Gastrocnemius medialis (tissue), 4 donors: ENCODE data around the gene LDLRAP1. TPM values are rescaled to one million over a fixed set of nuclear protein-coding genes. Genes with fewer than 3 reads are reported as not detected.

Experiments used
- ATAC-seq, 2 donors: fragments of 150-250 bp; one replicate each; pipeline ENCODE4 v1.9.1; 2016
- DNase-seq, 2 donors: peaks; one replicate each; pipeline ENCODE4 v3.0.0-alpha.2; 2019
- H3K27ac ChIP-seq, 4 donors: fragments of 200-600 bp; sonication (generic); 1 replicate in 1 of 4; 2 replicates in 3 of 4; pipeline ENCODE4 v1.5.1; 2016 to 2018; ENCODE audit warnings: mild to moderate bottlenecking in 2 of 4, moderate library complexity in 1 of 4
- H3K27me3 ChIP-seq, 3 donors: fragments of 200-600 bp; sonication (generic) in 2 of 3; 1 replicate in 1 of 3; 2 replicates in 2 of 3; pipeline versions ENCODE4 v1.5.1 to v1.6.0; 2016 to 2019; ENCODE audit warnings: mild to moderate bottlenecking in 1 of 3, moderate library complexity in 1 of 3
- H3K36me3 ChIP-seq, 2 donors: fragments of 200-600 bp; sonication (generic) in 1 of 2; one replicate each; pipeline ENCODE4 v1.5.1; 2017 to 2018
- H3K4me1 ChIP-seq, 2 donors: fragments of 200-600 bp; sonication (generic) in 1 of 2; one replicate each; pipeline ENCODE4 v1.5.1; 2016 to 2017; ENCODE audit warnings: mild to moderate bottlenecking in 2 of 2
- H3K4me3 ChIP-seq, 4 donors: fragments of 200-600 bp; sonication (generic) in 3 of 4; 1 replicate in 1 of 4; 2 replicates in 3 of 4; pipeline ENCODE4 v1.5.1; 2016 to 2019; ENCODE audit warnings: mild to moderate bottlenecking in 2 of 4
- H3K9me3 ChIP-seq, 3 donors: fragments of 200-600 bp; sonication (generic) in 2 of 3; 1 replicate in 1 of 3; 2 replicates in 2 of 3; pipeline ENCODE4 v1.5.1; 2016 to 2019
- CTCF ChIP-seq, 5 experiments: fragments of 450-650 bp in 3 of 5; fragments of 200-600 bp in 2 of 5; sonication (generic) in 2 of 5; IDR thresholded peaks in 4 of 5; conservative IDR thresholded peaks in 1 of 5; 1 replicate in 4 of 5; 2 replicates in 1 of 5; pipeline ENCODE4 v1.5.1; 2016 to 2019; ENCODE audit warnings: antibody characterized with exemption in 5 of 5, mild to moderate bottlenecking in 3 of 5, moderate library complexity in 3 of 5
- POLR2A ChIP-seq, 2 donors: fragments of 450-650 bp; IDR thresholded peaks; one replicate each; pipeline ENCODE4 v1.6.1; 2017; ENCODE audit warnings: antibody characterized with exemption in 2 of 2, mild to moderate bottlenecking in 2 of 2, moderate library complexity in 2 of 2
- in situ Hi-C, 4 donors: fragments of 200-750 bp; cut with MboI; loops; one replicate each; pipeline versions ENCODE4 v1.15.0 to v1.8.0; 2017; ENCODE audit warnings: low sequenced_read_pairs in 4 of 4
- intact Hi-C: fragments of 100-400 bp; cut with DNase I; formaldehyde crosslinking; loops from one replicate; pipeline ENCODE4 v1.15.1; 2023; ENCODE audit warnings: low total_unique reads
- total RNA-seq, 4 donors: library from RNA; depleted of rRNA; stranded (reverse); fragments of >200 nt; gene quantifications; one replicate each; pipeline versions ENCODE4 v1.1.0 to v1.2.3, GENCODE V29; 2016

The LDLRAP1 gene
- total RNA-seq, 4 donors from 2014 or later, result 10.0 to 17.9 (median 14.2) TPM

DNA sequence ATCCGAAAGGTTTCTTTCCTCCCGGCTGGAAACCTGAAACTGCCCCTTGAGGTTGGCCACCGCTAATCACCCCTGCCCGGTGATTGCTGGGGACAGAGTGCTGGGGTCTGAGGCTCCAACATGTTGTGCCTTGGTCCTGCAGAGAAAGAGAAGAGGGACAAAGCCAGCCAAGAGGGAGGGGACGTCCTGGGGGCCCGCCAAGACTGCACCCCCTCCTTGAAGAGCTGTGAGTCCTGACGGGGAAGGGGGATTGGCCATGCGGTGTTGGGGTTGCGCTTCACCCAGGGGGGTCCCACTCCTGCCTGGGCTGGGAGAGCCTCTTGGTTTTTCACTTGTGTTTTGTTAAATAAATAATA, 19.5 kb downstream of the LDLRAP1 start:
- peak overlapping the region in 2 of 4 donors; percentile 30 to 40 for H3K27ac ChIP-seq
- TF ChIP-seq CTCF (IDR thresholded peaks at IDR 0.05 in 4 of 5, conservative IDR thresholded peaks at IDR 0.05 in 1 of 5), result no peak
- TF ChIP-seq POLR2A (IDR thresholded peaks at IDR 0.05), result no peak
- ATAC-seq (no peak), DNase-seq (no peak)
- no peaks in the 10 kb centered on the region for H3K36me3 ChIP-seq
- H3K9me3 ChIP-seq, result no peaks in the 10 kb centered on the region
- intact Hi-C loops, result no loop called here
- H3K4me3 ChIP-seq, result no peak overlapping the region
- H3K27me3 ChIP-seq, result no peaks in the 10 kb centered on the region
- H3K4me1 ChIP-seq, result peaks cover 32 to 40% of the 10 kb centered on the region in 2 donors
- in situ Hi-C loops, result no loop called here

DNA sequence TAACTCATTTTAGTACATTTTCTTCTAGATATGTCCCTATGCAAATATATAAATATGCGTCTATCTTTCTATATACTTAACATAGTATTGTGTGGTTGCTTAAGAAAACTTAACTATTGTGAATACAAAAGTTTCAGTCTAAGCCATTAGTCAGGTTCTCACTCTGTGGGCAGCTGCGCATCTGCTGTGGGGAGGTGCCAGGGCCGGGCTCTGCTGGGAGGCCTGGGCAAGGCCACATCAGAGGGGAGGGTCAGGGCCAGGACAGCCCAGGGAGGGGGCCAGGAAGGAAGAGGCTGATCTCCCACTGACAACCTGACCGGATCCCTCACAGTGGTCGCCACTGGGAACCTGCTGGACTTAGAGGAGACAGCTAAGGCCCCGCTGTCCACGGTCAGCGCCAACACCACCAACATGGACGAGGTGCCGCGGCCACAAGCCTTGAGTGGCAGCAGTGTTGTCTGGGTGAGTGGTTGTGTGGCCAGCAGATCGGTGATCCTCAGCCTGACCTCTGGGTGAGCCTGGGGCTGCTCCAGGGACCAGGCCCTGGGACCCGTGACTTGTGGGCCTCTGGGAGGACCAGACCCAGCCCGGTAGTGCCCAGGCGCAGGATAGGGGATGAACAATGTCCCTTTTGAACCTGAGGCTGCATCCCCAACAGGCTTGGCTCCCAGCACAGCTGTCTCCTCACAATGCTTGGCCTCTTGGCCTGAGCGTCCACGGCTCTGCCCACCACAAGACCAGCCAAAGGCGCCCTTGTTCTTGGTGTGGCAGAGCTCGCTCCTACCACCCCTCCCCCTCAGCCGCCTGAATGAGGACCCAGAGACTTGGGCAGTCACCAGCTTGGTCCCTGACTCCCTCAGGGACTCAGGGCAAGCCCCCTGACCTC, 20.2 kb downstream of the LDLRAP1 start:
- DNase-seq, result no peak
- TF ChIP-seq CTCF (IDR thresholded peaks at IDR 0.05 in 4 of 5, conservative IDR thresholded peaks at IDR 0.05 in 1 of 5), result no peak
- TF ChIP-seq POLR2A (IDR thresholded peaks at IDR 0.05), result no peak
- Histone ChIP-seq H3K27ac (peak overlapping the region in 3 of 4 donors; percentile 4 to 40 (median 34)), H3K27me3 (no peaks in the 10 kb centered on the region), H3K4me3 (no peak overlapping the region), H3K9me3 (no peaks in the 10 kb centered on the region), H3K36me3 (no peaks in the 10 kb centered on the region), H3K4me1 (peaks cover 38 to 46% of the 10 kb centered on the region in 2 donors)
- ATAC-seq, result no peak
- in situ Hi-C loops, result no loop called here
- intact Hi-C loops, result loop anchor here (2.0 kb wide), 1 partner anchor 19 kb away; no protein-coding TSS in a partner anchor

- TF ChIP-seq POLR2A (IDR thresholded peaks at IDR 0.05) (no peak), CTCF (IDR thresholded peaks at IDR 0.05 in 4 of 5, conservative IDR thresholded peaks at IDR 0.05 in 1 of 5) (no peak)
- Histone ChIP-seq H3K36me3 (no peaks in the 10 kb centered on the region), H3K9me3 (no peaks in the 10 kb centered on the region), H3K27me3 (no peaks in the 10 kb centered on the region), H3K4me3 (no peak overlapping the region), H3K27ac (peak overlapping the region; percentile 86 to 92 (median 88)), H3K4me1 (peaks cover 44 to 55% of the 10 kb centered on the region in 2 donors)
- intact Hi-C loops, result loop anchor here (2.0 to 5.0 kb wide), 2 partner anchors 20 to 132 kb away; no protein-coding TSS in a partner anchor
- in situ Hi-C loops, result no loop called here
- no peak for DNase-seq
- peak in 1 of 2 donors; percentile 32 for ATAC-seq
Measured at GRCh38 chr1:25564777-25565574, 21.6 kb downstream of the LDLRAP1 start.

DNA sequence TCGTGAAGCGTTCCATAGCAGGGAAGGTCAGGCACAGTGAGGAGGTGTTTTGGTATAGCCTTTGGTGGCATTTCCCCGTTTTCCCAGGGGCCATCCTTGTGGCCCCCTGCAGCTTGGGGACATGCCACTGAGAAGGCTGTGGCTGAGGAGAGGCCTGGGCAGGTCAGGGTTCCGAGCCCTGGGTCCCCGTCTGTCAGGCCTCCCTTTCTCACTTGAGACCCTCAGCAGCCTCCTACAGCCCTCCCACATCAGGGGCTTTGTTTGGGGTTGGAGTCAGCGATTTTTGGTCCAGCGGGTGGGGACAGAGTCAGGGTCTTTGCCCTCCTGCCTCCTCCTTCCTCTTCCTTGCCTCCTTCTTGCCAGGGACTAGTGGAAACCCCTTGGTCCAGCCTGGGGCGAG, 22.2 kb downstream of the LDLRAP1 start:
- H3K27ac ChIP-seq, result peak overlapping the region; percentile 86 to 92 (median 88)
- H3K27me3 ChIP-seq, result no peaks in the 10 kb centered on the region
- in situ Hi-C loops, result no loop called here
- DNase-seq (no peak), ATAC-seq (no peak)
- no peak overlapping the region for H3K4me3 ChIP-seq
- H3K9me3 ChIP-seq, result no peaks in the 10 kb centered on the region
- no peaks in the 10 kb centered on the region for H3K36me3 ChIP-seq
- TF ChIP-seq CTCF (IDR thresholded peaks at IDR 0.05 in 4 of 5, conservative IDR thresholded peaks at IDR 0.05 in 1 of 5) (no peak), POLR2A (IDR thresholded peaks at IDR 0.05) (no peak)
- intact Hi-C loops, result loop anchor here (2.0 to 5.0 kb wide), 4 partner anchors 15 to 132 kb away; no protein-coding TSS in a partner anchor
- H3K4me1 ChIP-seq, result peaks cover 44 to 55% of the 10 kb centered on the region in 2 donors
